Endodermal cell (in vitro differentiated cells): ENCODE measurements around the gene NFAM1. TPM values are rescaled to one million over a fixed set of nuclear protein-coding genes. Genes with fewer than 3 reads are reported as not detected.

Experiments used
- DNase-seq: peaks from one replicate; pipeline ENCODE4 v3.0.0-alpha.2; 2017
- H3K27ac ChIP-seq: 2 replicates; pipeline ENCODE4 v1.5.1; 2013; ENCODE audit warnings: mild to moderate bottlenecking, low read depth, low read length, moderate library complexity
- H3K27me3 ChIP-seq: 2 replicates; pipeline ENCODE4 v1.6.1; 2013; ENCODE audit warnings: mild to moderate bottlenecking, low read length, moderate library complexity; ENCODE audit not compliant: insufficient read depth, control insufficient read depth, poor library complexity, severe bottlenecking
- H3K36me3 ChIP-seq: 2 replicates; pipeline ENCODE4 v1.7.0; 2013; ENCODE audit warnings: mild to moderate bottlenecking, low read length, moderate library complexity; ENCODE audit not compliant: control insufficient read depth, insufficient read depth
- H3K4me1 ChIP-seq: one replicate; pipeline ENCODE4 v1.7.0; 2013; ENCODE audit warnings: low read length; ENCODE audit not compliant: control insufficient read depth, insufficient read depth
- H3K4me3 ChIP-seq: 2 replicates; pipeline ENCODE4 v1.5.1; 2013; ENCODE audit warnings: mild to moderate bottlenecking, low read length, moderate library complexity
- H3K9ac ChIP-seq: 2 replicates; pipeline ENCODE4 v1.6.1; 2013; ENCODE audit warnings: mild to moderate bottlenecking, low read length, moderate library complexity; ENCODE audit not compliant: poor library complexity, severe bottlenecking; ENCODE audit errors: extremely low read depth
- H3K9me3 ChIP-seq: 2 replicates; pipeline ENCODE4 v1.6.1; 2013; ENCODE audit warnings: mild to moderate bottlenecking, low read length, moderate library complexity; ENCODE audit not compliant: control insufficient read depth
- H3K27ac Mint-ChIP-seq: 2 replicates; pipeline ENCODE4 v1.8.0; 2020; ENCODE audit warnings: mixed read lengths
- H3K27me3 Mint-ChIP-seq: 2 replicates; pipeline ENCODE4 v1.8.0; 2021; ENCODE audit warnings: mild to moderate bottlenecking, mixed read lengths; ENCODE audit not compliant: insufficient read depth
- H3K36me3 Mint-ChIP-seq: 2 replicates; pipeline ENCODE4 v1.8.0; 2020; ENCODE audit warnings: low read depth, mixed read lengths
- H3K4me1 Mint-ChIP-seq: 2 replicates; pipeline ENCODE4 v1.8.0; 2020; ENCODE audit warnings: mixed read lengths
- H3K4me3 Mint-ChIP-seq: 2 replicates; pipeline ENCODE4 v1.8.0; 2020; ENCODE audit warnings: mild to moderate bottlenecking, moderate library complexity, mixed read lengths
- H3K9me3 Mint-ChIP-seq: 2 replicates; pipeline ENCODE4 v1.8.0; 2020; ENCODE audit warnings: mild to moderate bottlenecking, mixed read lengths
- CTCF ChIP-seq: fragments of 200-600 bp; sonication (generic); conservative IDR thresholded peaks from 2 replicates; pipeline ENCODE4 v1.5.0; 2021; ENCODE audit warnings: antibody characterized with exemption, mild to moderate bottlenecking
- WGBS, 2 experiments: methylation state at CpG; one replicate each; pipeline versions ENCODE4 v1.1.5 to v1.1.7; 2013; ENCODE audit warnings: missing lambda C conversion rate in 2 of 2, mixed read lengths in 1 of 2; ENCODE audit not compliant: insufficient coverage in 1 of 2, insufficient read length in 1 of 2; 5-methylcytosine and 5-hydroxymethylcytosine counted together
- total RNA-seq, 2 donors: library from RNA; stranded (reverse); fragmentation: NEBNext Ultra II Directional in 1 of 2; extraction: Animal tissue kit (Norgen Biotek cat#: 25700) in 1 of 2; gene quantifications; 2 replicates in 1 of 2; 3 replicates in 1 of 2; pipeline ENCODE4 v1.2.1, GENCODE V29; 2021

The NFAM1 gene
- total RNA-seq, 2 donors from 2014 or later, result 0.92 to 1.1 TPM

- H3K27me3 Mint-ChIP-seq, result peaks cover 18% of the 10 kb centered on the region
- H3K9me3 Mint-ChIP-seq, result no peaks in the 10 kb centered on the region
- Histone ChIP-seq H3K36me3 (no peaks in the 10 kb centered on the region), H3K4me1 (no peaks in the 10 kb centered on the region), H3K27me3 (no peaks in the 10 kb centered on the region), H3K9me3 (no peaks in the 10 kb centered on the region), H3K27ac (no peak overlapping the region), H3K4me3 (no peak overlapping the region), H3K9ac (no peak overlapping the region)
- DNase-seq, result no peak
- H3K36me3 Mint-ChIP-seq, result no peaks in the 10 kb centered on the region
- H3K4me1 Mint-ChIP-seq, result no peaks in the 10 kb centered on the region
- no peak overlapping the region for H3K4me3 Mint-ChIP-seq
- 91 to 92% methylated on average over 8 of the region's 8 CpGs for WGBS, 2 experiments
- no peak for TF ChIP-seq CTCF
- H3K27ac Mint-ChIP-seq, result no peak overlapping the region
Measured at GRCh38 chr22:42472671-42473070, 40.5 kb upstream of the NFAM1 start.

GRCh38 chr22:42471441-42471840 lies 39.2 kb upstream of the NFAM1 start:
- H3K27me3 ChIP-seq, result no peaks in the 10 kb centered on the region
- TF ChIP-seq CTCF, result no peak
- Mint-ChIP-seq H3K9me3 (no peaks in the 10 kb centered on the region), H3K4me3 (no peak overlapping the region), H3K4me1 (no peaks in the 10 kb centered on the region), H3K36me3 (no peaks in the 10 kb centered on the region), H3K27me3 (peaks cover 21% of the 10 kb centered on the region), H3K27ac (no peak overlapping the region)
- H3K4me1 ChIP-seq, result no peaks in the 10 kb centered on the region
- H3K9me3 ChIP-seq, result no peaks in the 10 kb centered on the region
- no peak overlapping the region for H3K4me3 ChIP-seq
- no peaks in the 10 kb centered on the region for H3K36me3 ChIP-seq
- 100% methylated on average over 1 of the region's 1 CpG; no CpG with 5 or more reads in 1 of the 2 experiments for WGBS, 2 experiments
- no peak overlapping the region for H3K9ac ChIP-seq
- no peak for DNase-seq
- H3K27ac ChIP-seq, result no peak overlapping the region

GRCh38 chr22:42470366-42471082 lies 38.3 kb upstream of the NFAM1 start:
- WGBS, 2 experiments, result 92 to 97% methylated on average over 3 to 4 of the region's 4 CpGs
- H3K36me3 Mint-ChIP-seq, result no peaks in the 10 kb centered on the region
- no peak overlapping the region for H3K4me3 ChIP-seq

More at GRCh38 chr22:42470366-42471082, 38.3 kb upstream of the NFAM1 start:
- H3K36me3 ChIP-seq, result no peaks in the 10 kb centered on the region
- no peak overlapping the region for H3K4me3 Mint-ChIP-seq
- no peak overlapping the region for H3K27ac Mint-ChIP-seq
- H3K9me3 ChIP-seq, result no peaks in the 10 kb centered on the region
- no peaks in the 10 kb centered on the region for H3K4me1 Mint-ChIP-seq
- DNase-seq, result no peak
- H3K27ac ChIP-seq, result no peak overlapping the region
- H3K9me3 Mint-ChIP-seq, result no peaks in the 10 kb centered on the region
- H3K4me1 ChIP-seq, result no peaks in the 10 kb centered on the region
- H3K9ac ChIP-seq, result no peak overlapping the region
- TF ChIP-seq CTCF, result no peak
- peaks cover 21% of the 10 kb centered on the region for H3K27me3 Mint-ChIP-seq
- no peaks in the 10 kb centered on the region for H3K27me3 ChIP-seq
